Pancreas (tissue), 10 donors: ENCODE data around the gene VASH2. TPM values are rescaled to one million over a fixed set of nuclear protein-coding genes. Genes with fewer than 3 reads are reported as not detected.
"Not testable (repeated sequence)": the region's sequence is repeated elsewhere in the genome, so short reads cannot be mapped to it uniquely, and the experiment has no call there.

Experiments
- ATAC-seq, 4 donors: fragments of 200-7000 bp; cut with Tn5 transposase; one replicate each; pipeline versions ENCODE4 v1.8.0 to v1.9.1; 2020; ENCODE audit warnings: mild to moderate bottlenecking in 4 of 4, moderate library complexity in 4 of 4
- DNase-seq, 6 donors: peaks; one replicate each; pipeline ENCODE4 v3.0.0-alpha.2; 2020
- FAIRE-seq: peaks from 2 replicates; lab custom pipeline; 2012; peaks lifted over from hg19 to GRCh38; lab: Jason Lieb, UNC
- H3K27ac ChIP-seq, 4 donors: fragments of 200-600 bp; sonication (generic); 1 replicate in 3 of 4; 2 replicates in 1 of 4; pipeline versions ENCODE4 v1.5.0 to v1.8.0; 2020
- H3K27me3 ChIP-seq, 4 donors: fragments of 200-600 bp; one replicate each; pipeline ENCODE4 v1.8.0; 2021
- H3K36me3 ChIP-seq, 3 donors: fragments of 200-600 bp; sonication (generic) in 1 of 3; one replicate each; pipeline versions ENCODE4 v1.5.0 to v1.8.0; 2020 to 2021
- H3K4me1 ChIP-seq, 3 donors: fragments of 200-600 bp; one replicate each; pipeline ENCODE4 v1.8.0; 2021
- H3K4me3 ChIP-seq, 4 donors: fragments of 200-600 bp; sonication (generic) in 2 of 4; one replicate each; pipeline versions ENCODE4 v1.5.0 to v1.8.0; 2020 to 2021
- H3K9me3 ChIP-seq, 4 donors: fragments of 200-600 bp; one replicate each; pipeline ENCODE4 v1.8.0; 2021
- WGBS, 2 donors: extraction: QIAGEN DNeasy Blood & Tissue Kit; methylation state at CpG; one replicate each; pipeline ENCODE4 v1.1.7; 2013; 5-methylcytosine and 5-hydroxymethylcytosine counted together
- intact Hi-C, 3 donors: fragments of 100-400 bp; cut with DNase I; formaldehyde crosslinking; loops; one replicate each; pipeline versions ENCODE4 v1.11.1 to v1.14.2; 2022
- polyA plus RNA-seq, 2 donors: library from polyadenylated mRNA; stranded (reverse); fragments of 200-250 nt; gene quantifications; one replicate each; pipeline ENCODE4 v1.2.3, GENCODE V29; 2013
- total RNA-seq, 6 donors: library from RNA; stranded (reverse); fragmentation: NEBNext Ultra II Directional in 4 of 6; extraction: Animal tissue kit (Norgen Biotek cat#: 25700) in 4 of 6; gene quantifications; one replicate each; pipeline versions ENCODE4 v1.2.1 to v1.2.4, GENCODE V29; 2021 to 2023
- TF ChIP-seq, protein P1 (sequence below), 4 donors: fragments of 200-600 bp; sonication (generic) in 3 of 4; IDR thresholded peaks; one replicate each; pipeline versions ENCODE4 v1.5.0 to v1.8.0; 2021; ENCODE audit warnings: antibody characterized with exemption in 4 of 4
- donor health status: healthy with polysubstance abuse.
- donor health status: DM: no; HTN: no; CAD: no; lungs with moderate emphysema.
- donor health status: DM: no; HTN: no; CAD: no.
- donor health status: control.
- donor health status: control.
- donor health status: Bipolar disorder and iron deficiency.
- donor health status: DM: yes; HTN: yes; CAD: no.
- donor health status: DM: no; HTN: no; CAD: no.
- donor health status: DM: no; HTN: no; CAD: no.
- donor health status: DM: yes; HTN: yes; CAD: no.

The VASH2 gene
- total RNA-seq (1 to 10 TPM in 1 of 6 donors, under 1 TPM in 4, not detected in 1; 0.16 to 1.9 (median 0.57) TPM), polyA plus RNA-seq (under 1 TPM; 0.15 to 0.35 TPM)

DNA sequence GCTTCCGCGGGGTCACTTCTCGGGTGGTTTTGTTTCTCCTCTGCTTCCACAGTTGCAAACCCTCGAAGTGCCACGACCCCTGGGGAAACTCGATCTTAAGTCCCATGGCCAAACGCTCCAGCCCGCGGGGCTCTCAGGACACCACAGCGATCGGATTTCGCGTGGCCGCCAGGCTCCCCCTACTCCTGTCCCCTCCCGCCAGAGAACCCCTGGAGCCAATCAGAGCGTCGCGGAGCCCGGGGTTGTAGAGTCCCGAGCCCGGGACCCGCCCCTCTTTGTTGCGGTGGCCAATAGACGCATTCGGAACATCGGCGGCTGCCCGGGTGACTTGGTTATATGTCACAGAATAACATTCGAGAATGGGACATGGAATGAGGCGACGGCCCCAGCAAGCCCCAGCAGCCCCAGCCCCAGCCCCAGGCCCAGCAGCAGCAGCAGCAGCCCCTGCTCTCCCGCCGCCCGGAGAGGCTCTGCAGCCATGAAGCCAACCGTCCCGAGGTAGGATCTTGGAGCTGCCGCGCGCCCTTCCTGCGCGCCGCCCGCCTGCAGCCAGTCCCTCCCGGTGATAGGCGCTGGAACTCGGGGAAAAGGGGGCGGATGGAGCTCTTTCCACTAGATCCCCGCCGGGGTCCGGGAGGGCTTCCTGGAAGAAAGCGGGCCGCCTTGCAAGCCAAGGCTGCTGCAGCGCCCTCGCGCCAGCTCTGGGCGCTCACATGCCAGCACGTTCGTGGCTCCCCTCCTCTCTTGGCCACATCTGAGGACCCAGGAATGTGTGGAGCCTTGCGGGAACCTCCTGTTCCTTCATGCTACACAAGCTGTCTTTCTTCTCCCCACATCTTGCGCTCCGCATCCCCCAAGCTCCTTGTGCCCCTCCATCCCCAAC lies at the start of gene VASH2:
Gene VASH2, plus strand, starts transcription at position 299 of the 883 bp plus-strand sequence. CDS start 1,002 bp downstream, outside the sequence.
- 1% methylated on average over 57 to 61 of the region's 61 CpGs for WGBS, 2 donors
- Histone ChIP-seq H3K4me1 (no peaks in the 10 kb centered on the region), H3K4me3 (peak within 1 kb of the TSS; percentile 14 to 63 (median 31)), H3K27ac (no peak within 1 kb of the TSS), H3K9me3 (no peaks in the 10 kb centered on the region), H3K36me3 (no peaks in the 10 kb centered on the region), H3K27me3 (no peaks in the 10 kb centered on the region)
- TF ChIP-seq, protein P1, sequence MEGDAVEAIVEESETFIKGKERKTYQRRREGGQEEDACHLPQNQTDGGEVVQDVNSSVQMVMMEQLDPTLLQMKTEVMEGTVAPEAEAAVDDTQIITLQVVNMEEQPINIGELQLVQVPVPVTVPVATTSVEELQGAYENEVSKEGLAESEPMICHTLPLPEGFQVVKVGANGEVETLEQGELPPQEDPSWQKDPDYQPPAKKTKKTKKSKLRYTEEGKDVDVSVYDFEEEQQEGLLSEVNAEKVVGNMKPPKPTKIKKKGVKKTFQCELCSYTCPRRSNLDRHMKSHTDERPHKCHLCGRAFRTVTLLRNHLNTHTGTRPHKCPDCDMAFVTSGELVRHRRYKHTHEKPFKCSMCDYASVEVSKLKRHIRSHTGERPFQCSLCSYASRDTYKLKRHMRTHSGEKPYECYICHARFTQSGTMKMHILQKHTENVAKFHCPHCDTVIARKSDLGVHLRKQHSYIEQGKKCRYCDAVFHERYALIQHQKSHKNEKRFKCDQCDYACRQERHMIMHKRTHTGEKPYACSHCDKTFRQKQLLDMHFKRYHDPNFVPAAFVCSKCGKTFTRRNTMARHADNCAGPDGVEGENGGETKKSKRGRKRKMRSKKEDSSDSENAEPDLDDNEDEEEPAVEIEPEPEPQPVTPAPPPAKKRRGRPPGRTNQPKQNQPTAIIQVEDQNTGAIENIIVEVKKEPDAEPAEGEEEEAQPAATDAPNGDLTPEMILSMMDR (IDR thresholded peaks at IDR 0.05): no peak
- peak; percentile 55 to 82 (median 75) for DNase-seq
- FAIRE-seq: no peak
- intact Hi-C loops: no loop called here
- peak; percentile 98 to 99 (median 98) for ATAC-seq

DNA sequence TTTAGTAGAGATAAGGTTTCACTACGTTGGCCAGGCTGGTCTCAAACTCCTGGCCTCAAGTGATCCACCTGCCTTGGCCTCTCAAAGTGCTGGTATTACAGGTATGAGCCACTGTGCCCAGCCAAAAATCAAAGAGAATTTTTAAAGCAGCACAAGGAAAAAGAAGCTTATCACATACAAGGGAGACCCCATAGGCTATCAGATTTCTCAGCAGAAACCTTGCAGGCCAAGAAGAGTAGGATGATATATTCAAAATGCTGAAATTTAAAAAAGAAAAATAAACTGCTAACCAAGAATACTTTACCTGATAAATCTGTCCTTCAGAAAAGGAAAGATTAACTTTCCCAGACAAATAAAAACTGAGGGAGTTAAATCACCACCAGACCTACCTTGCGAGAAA lies 49.1 kb upstream of the VASH2 start:
- Histone ChIP-seq H3K4me3 (no peak overlapping the region), H3K9me3 (peaks cover 0 to 4% (median 0%) of the 10 kb centered on the region in 4 donors), H3K27ac (no peak overlapping the region), H3K27me3 (no peaks in the 10 kb centered on the region), H3K36me3 (peaks cover 0 to 5% (median 0%) of the 10 kb centered on the region in 3 donors), H3K4me1 (no peaks in the 10 kb centered on the region)
- 94 to 100% methylated on average over 2 of the region's 2 CpGs for WGBS, 2 donors
- intact Hi-C loops: no loop called here
- ATAC-seq (no peak), DNase-seq (no peak), FAIRE-seq (no peak)
- TF ChIP-seq, protein P1 (IDR thresholded peaks at IDR 0.05): no peak

DNA sequence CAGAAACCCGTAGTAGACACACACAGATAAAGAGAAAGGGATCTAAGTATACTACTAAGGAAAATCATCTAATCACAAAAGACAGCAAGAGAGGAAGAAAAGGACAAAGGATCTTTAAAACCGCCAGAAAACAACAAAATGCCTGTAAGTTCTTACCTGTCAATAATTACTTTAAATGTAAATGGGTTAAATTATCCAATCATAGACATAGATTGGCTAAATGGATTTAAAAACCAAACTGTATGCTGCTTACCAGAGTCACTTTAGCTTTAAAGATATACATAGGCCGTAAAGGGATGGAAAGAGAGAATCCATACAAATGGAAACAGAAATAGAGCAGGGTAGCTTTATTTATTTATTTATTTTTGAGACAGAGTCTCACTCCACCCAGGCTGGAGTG lies 48.3 kb upstream of the VASH2 start:
- no peak overlapping the region for H3K27ac ChIP-seq
- no peak for FAIRE-seq
- DNase-seq: no peak
- no peaks in the 10 kb centered on the region for H3K27me3 ChIP-seq
- ATAC-seq: no peak
- H3K4me3 ChIP-seq: no peak overlapping the region
- TF ChIP-seq, protein P1 (IDR thresholded peaks at IDR 0.05): no peak
- H3K4me1 ChIP-seq: no peaks in the 10 kb centered on the region
- intact Hi-C loops: no loop called here
- peaks cover 0 to 4% (median 0%) of the 10 kb centered on the region in 4 donors for H3K9me3 ChIP-seq
- H3K36me3 ChIP-seq: peaks cover 0 to 5% (median 0%) of the 10 kb centered on the region in 3 donors
- WGBS, 2 donors: 93 to 97% methylated on average over 3 of the region's 3 CpGs

DNA sequence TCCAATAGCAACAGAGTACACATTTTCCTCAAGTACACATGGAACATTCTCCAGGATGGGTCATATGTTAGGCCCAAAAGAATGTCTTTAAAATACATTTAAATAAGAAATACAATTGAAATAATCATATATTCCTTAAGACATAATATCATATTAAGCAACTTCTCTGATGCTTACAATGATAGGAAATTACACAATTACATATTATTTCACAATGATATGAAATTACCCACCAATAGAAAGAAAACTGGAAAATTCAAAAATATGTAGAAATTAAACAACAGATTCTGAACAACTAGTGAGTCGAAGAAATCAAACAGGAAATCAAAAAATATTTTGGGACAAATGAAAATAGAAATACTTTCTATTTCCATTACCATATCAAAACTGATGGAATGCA lies 46.7 kb upstream of the VASH2 start:
- FAIRE-seq: peak; percentile 39
- ATAC-seq: no peak
- Histone ChIP-seq H3K36me3 (peaks cover 0 to 5% (median 0%) of the 10 kb centered on the region in 3 donors), H3K4me3 (no peak overlapping the region), H3K9me3 (peaks cover 0 to 4% (median 0%) of the 10 kb centered on the region in 4 donors), H3K27ac (no peak overlapping the region), H3K4me1 (no peaks in the 10 kb centered on the region), H3K27me3 (no peaks in the 10 kb centered on the region)
- intact Hi-C loops: no loop called here
- WGBS, 2 donors: 92 to 98% methylated on average over 1 of the region's 1 CpG
- no peak for DNase-seq
- TF ChIP-seq, protein P1 (IDR thresholded peaks at IDR 0.05): no peak

DNA sequence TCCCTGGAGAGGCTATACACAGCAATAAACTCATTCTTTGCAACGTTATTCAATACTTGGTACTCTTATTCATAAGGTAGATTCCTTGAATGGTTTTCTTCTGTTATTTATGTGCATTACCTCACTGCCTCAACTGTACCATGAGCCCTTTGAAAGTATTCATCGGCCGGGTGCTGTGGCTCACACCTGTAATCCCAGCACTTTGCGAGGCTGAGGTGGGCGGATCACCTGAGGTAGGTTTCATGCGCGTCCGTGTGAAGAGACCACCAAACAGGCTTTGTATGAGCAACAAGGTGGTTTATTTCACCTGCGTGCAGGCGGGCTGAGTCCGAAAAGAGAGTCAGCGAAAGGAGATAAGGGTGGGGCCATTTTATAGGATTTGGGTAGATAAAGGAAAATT lies 42.3 kb upstream of the VASH2 start:
- H3K36me3 ChIP-seq, H3K4me3 ChIP-seq, H3K27ac ChIP-seq, H3K4me1 ChIP-seq, ATAC-seq, intact Hi-C loops, FAIRE-seq, H3K9me3 ChIP-seq, H3K27me3 ChIP-seq, DNase-seq: not testable (repeated sequence)
- 47% methylated on average over 12 of the region's 12 CpGs for WGBS, 2 donors
